Nephron progenitor cell (in vitro differentiated cells): ENCODE data around the gene CABP1.

Source experiments
- DNase-seq: peaks from one replicate; pipeline ENCODE4 v3.0.0; 2021
- H3K27ac Mint-ChIP-seq: 2 replicates; pipeline ENCODE4 v1.8.0; 2021; ENCODE audit warnings: mild to moderate bottlenecking, moderate library complexity, mixed read lengths
- H3K27me3 Mint-ChIP-seq: 2 replicates; pipeline ENCODE4 v1.8.0; 2021; ENCODE audit warnings: mild to moderate bottlenecking, low read depth, mixed read lengths; ENCODE audit not compliant: poor library complexity
- H3K36me3 Mint-ChIP-seq: 2 replicates; pipeline ENCODE4 v1.8.0; 2021; ENCODE audit warnings: low read depth, mixed read lengths
- H3K4me1 Mint-ChIP-seq: 2 replicates; pipeline ENCODE4 v1.8.0; 2021; ENCODE audit warnings: mixed read lengths
- H3K4me3 Mint-ChIP-seq: 2 replicates; pipeline ENCODE4 v1.8.0; 2021; ENCODE audit warnings: mild to moderate bottlenecking, moderate library complexity, mixed read lengths
- H3K9me3 Mint-ChIP-seq: 2 replicates; pipeline ENCODE4 v1.8.0; 2021; ENCODE audit warnings: mild to moderate bottlenecking, moderate library complexity, mixed read lengths
- TF ChIP-seq, protein P1 (sequence below): fragments of 200-600 bp; sonication (generic); IDR thresholded peaks from 2 replicates; pipeline ENCODE4 v1.5.0; 2021; ENCODE audit warnings: antibody characterized with exemption

Gene CABP1

DNA sequence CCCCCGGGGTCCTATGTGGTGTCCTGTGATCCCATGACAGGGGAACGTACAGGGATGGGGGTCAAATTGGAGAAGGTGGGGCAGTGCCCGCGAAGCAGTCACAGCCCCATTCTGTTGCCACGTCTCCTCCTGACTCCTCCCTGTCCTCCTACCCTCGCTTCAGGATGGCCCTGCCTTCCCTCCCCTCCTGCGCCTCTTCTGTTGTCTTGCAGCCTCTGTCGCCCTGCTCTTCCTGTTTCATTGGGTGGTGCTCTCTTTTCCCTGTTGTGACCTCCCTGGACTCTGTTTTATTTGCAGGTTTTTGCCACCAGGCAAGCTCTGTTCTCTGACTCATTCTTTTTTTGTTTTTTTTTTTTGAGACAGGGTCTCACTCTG is 18.7 kb downstream of the CABP1 start:
- H3K36me3 Mint-ChIP-seq: no peaks in the 10 kb centered on the region
- H3K9me3 Mint-ChIP-seq: no peaks in the 10 kb centered on the region
- peaks cover 8% of the 10 kb centered on the region for H3K4me1 Mint-ChIP-seq
- no peak overlapping the region for H3K4me3 Mint-ChIP-seq
- DNase-seq: no peak
- TF ChIP-seq, protein P1, sequence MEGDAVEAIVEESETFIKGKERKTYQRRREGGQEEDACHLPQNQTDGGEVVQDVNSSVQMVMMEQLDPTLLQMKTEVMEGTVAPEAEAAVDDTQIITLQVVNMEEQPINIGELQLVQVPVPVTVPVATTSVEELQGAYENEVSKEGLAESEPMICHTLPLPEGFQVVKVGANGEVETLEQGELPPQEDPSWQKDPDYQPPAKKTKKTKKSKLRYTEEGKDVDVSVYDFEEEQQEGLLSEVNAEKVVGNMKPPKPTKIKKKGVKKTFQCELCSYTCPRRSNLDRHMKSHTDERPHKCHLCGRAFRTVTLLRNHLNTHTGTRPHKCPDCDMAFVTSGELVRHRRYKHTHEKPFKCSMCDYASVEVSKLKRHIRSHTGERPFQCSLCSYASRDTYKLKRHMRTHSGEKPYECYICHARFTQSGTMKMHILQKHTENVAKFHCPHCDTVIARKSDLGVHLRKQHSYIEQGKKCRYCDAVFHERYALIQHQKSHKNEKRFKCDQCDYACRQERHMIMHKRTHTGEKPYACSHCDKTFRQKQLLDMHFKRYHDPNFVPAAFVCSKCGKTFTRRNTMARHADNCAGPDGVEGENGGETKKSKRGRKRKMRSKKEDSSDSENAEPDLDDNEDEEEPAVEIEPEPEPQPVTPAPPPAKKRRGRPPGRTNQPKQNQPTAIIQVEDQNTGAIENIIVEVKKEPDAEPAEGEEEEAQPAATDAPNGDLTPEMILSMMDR: no peak
- H3K27ac Mint-ChIP-seq: no peak overlapping the region
- H3K27me3 Mint-ChIP-seq: peaks cover 10% of the 10 kb centered on the region

DNA sequence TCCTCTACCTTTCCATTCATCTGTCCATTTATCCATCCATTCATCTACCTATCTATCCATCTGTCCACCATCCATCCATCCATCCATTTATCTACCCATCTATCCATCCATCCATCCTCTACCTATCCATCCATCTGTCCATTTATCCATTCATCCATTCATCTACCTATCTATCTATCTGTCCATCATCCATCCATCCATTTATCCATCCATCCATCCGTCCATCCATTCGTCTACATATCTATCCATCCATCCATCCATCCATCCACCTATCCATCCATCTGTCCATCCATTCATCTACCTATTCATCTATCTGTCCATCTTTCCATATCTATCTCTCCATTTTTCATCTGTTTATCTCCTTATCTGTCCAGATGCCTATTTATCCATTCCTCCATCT is 21.0 kb downstream of the CABP1 start:
- H3K9me3 Mint-ChIP-seq: no peaks in the 10 kb centered on the region
- DNase-seq: no peak
- H3K27me3 Mint-ChIP-seq: peaks cover 15% of the 10 kb centered on the region
- TF ChIP-seq, protein P1: no peak
- H3K4me1 Mint-ChIP-seq: peaks cover 3% of the 10 kb centered on the region
- no peak overlapping the region for H3K27ac Mint-ChIP-seq
- H3K4me3 Mint-ChIP-seq: no peak overlapping the region
- no peaks in the 10 kb centered on the region for H3K36me3 Mint-ChIP-seq

DNA sequence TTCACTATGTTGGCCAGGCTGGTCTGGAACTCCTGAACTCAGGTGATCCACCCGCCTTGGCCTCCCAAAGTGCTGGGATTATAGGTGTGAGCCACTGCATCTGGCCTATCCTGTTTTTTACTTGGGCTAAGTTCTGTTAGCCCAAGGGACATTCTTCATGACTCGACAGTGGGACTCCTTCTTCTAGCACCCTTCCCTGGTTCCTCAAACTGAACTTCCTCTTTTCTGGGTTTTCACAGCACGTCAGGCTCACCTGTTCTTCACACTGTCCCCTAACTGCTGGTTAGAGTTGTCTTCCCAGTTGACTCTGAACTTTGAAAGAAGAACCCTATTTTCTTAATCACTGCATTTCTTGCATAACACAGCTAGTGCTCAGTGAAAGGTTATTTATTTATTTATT is 22.5 kb downstream of the CABP1 start:
- H3K9me3 Mint-ChIP-seq: no peaks in the 10 kb centered on the region
- TF ChIP-seq, protein P1: no peak
- peaks cover 5% of the 10 kb centered on the region for H3K4me1 Mint-ChIP-seq
- no peak for DNase-seq
- no peak overlapping the region for H3K27ac Mint-ChIP-seq
- H3K4me3 Mint-ChIP-seq: no peak overlapping the region
- H3K36me3 Mint-ChIP-seq: no peaks in the 10 kb centered on the region
- peaks cover 15% of the 10 kb centered on the region for H3K27me3 Mint-ChIP-seq

DNA sequence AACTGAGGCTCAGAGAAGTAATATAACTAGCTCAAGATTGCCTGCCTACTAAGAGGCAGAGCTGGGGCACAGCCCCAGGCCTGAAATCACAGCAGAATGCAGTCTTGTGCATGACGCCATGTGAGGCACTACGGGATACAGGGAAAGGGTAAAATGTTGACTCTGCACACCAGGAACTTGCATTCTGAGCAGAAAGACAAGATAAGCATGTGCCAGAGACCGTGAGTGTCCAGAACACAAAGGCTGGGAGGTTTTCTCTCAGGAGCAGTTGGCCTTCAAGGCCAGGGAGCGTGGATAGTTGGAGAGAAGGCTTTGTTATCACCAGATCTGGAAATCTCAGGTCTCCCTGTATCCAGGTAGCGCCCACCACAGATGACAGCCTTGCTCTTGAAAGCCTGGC is 23.3 kb downstream of the CABP1 start:
- TF ChIP-seq, protein P1: no peak
- peaks cover 9% of the 10 kb centered on the region for H3K4me1 Mint-ChIP-seq
- H3K4me3 Mint-ChIP-seq: no peak overlapping the region
- no peaks in the 10 kb centered on the region for H3K9me3 Mint-ChIP-seq
- H3K27ac Mint-ChIP-seq: no peak overlapping the region
- no peak for DNase-seq
- no peaks in the 10 kb centered on the region for H3K36me3 Mint-ChIP-seq
- H3K27me3 Mint-ChIP-seq: peaks cover 15% of the 10 kb centered on the region

DNA sequence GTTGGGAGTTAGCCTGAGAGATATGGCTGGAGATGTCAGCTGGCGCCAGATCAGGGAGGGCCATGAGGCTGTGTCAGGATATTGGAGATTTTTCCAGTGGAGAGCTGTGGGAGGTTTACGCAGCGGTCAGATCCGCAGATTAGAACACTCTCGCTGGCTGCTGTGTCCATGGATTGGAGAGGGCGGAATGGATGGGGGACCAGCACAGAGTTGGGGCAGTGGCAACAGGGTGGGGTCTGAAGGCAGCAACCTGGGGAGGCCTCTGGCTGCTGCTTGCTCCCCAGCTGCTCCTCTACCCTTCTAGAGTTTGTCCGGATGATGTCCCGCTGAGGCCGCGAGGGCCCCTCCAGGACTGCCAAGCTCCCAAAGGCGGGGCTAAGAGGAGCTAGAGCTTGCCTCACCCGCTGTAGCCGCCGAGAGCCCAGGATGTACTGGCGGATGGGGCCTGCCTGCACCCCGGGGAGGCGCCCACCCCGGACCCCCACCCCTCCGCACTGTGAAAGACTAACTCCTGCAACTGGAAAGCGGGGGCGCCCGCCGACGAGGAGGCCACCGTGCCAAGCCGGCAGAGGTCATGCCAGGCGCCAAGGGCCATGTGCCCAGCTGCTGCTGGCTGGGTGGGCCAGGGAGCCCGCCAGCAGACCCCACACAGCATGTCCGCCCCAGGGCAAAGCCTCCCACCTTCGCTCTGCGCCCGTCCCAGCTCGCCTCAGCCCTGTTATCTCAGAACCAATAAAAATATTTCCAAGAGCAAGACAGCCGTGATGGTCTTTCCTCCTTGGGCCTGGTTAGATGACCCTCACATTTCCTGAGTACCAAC is 26.4 kb downstream of the CABP1 start:
- TF ChIP-seq, protein P1: no peak
- Mint-ChIP-seq H3K4me1 (peaks cover 20% of the 10 kb centered on the region), H3K27ac (peak overlapping the region; percentile 44), H3K27me3 (peaks cover 10% of the 10 kb centered on the region), H3K4me3 (no peak overlapping the region), H3K36me3 (no peaks in the 10 kb centered on the region), H3K9me3 (no peaks in the 10 kb centered on the region)
- DNase-seq: no peak
